Stimulated activated CD4-positive, alpha-beta T cell treated with anti-CD3 and anti-CD28 coated beads, Interleukin-15, amount 100 ng/mL, for 1 hour (primary cell): ENCODE data around the gene APBA2.
A peak's percentile ranks its signal among the peaks of the same experiment; 100 is the strongest.

Experiments used
- DNase-seq, 2 donors: peaks; one replicate each; pipeline ENCODE4 v3.0.0-alpha.2; 2020; ENCODE audit warnings: low read depth in 1 of 2, low spot score in 1 of 2

The APBA2 gene

GRCh38 chr15:29128671-29129070, 242.9 kb downstream of the APBA2 start:
- DNase-seq: no peak

DNA sequence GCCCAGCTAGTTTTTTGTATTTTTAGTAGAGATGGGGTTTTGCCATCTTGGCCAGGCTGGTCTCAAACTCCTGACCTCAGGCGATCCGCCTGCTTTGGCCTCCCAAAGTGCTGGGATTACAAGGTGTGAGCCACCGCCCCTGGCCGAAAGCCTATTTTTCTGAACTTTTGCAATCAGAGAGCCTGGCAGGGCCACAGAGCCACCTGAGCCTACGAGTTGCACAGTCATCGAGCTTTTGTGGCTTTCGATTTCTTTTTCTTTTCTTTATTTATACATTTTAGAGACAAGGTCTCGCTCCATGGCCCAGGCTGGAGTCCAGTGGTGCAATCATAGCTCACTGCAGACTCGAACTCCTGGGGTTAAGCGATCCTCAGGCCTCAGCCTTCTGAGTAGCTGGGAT, 243.4 kb downstream of the APBA2 start:
- no peak for DNase-seq

DNA sequence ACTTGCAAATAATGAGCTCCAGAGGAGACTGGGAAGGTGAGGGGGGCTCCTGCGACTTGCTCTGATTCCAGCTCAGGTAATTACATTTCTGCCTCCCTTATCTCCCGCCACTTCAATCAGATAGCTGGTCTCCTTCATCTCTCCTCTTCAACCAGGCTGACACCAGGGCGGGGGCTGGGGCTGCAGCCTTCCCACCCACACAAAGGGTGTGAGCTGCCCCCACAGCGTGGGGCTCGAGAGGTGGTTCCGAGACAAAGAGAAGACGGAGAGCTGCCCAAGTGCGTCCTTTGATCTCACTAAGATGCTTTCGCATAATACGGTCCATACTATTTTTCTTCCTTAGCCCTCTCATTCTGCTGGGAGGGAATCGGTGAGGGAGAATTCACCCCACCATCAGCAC, 244.2 kb downstream of the APBA2 start:
- no peak for DNase-seq

DNA sequence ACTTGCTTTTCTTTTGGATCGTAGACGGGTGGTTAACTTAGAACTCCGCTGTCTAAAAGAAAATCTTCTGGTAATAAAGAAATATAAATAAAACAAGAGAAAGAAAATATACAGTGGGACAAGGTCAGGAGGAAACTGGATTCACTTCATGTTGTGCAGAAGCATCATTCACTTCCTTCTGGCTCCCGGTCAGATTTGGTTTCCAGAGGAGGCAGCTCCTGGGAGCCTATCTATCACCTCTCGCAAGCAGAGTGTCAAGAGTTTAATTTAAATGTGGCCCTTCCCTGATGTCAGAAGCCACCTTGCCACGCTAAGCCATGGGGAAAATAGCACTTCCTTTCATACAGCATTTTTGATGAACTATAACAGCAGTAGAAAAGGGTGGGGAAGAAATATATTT, 244.7 kb downstream of the APBA2 start:
- no peak for DNase-seq

- DNase-seq: no peak
Measured at GRCh38 chr15:29130951-29131839, 245.4 kb downstream of the APBA2 start.

- DNase-seq: no peak
Measured at GRCh38 chr15:29131840-29132420, 246.2 kb downstream of the APBA2 start.

DNA sequence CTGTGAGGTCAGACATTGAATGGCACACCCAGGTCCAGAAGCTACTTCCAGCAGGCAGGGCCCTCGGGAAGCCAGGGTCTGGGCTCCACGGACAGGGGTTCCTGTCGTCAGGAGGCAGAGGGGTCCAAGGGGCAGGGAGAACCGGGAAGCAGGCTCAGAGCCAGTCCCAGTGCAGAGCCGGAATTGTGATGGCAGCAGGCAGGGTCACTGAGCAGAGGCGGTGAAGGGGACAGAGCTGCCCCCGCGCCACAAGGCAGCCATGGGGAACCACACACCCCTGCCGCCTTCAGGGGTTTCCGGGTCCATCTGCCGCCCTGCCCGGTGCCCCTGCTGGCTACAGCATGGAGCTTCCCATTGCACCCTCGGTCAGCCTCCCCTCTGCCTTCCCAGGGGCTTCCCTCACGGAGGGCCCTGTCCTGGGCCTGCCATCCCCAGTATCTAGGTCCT, 247.0 kb downstream of the APBA2 start:
- DNase-seq: no peak

GRCh38 chr15:29133321-29133720, 247.5 kb downstream of the APBA2 start:
- no peak for DNase-seq

- no peak for DNase-seq
Measured at GRCh38 chr15:29133791-29134190, 248.0 kb downstream of the APBA2 start.

DNA sequence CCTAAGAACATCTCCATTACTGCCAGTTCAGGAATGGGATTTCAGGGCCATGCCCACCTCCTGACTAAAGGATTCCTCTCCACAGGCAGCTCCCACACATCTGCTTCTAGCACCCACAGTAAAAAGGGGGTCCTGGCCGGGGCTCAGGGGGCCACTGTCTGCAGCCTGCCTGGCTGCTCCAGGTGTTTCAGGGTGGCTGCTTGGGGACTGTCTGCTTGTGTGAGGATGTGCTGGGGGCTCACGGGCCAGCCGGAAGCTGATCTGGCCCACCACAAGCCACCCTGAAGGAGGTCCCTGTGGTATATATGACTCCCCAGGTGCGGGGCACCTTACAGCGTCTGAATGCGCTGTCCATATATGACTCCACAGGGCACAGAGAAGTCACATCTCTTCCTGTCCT, 248.5 kb downstream of the APBA2 start:
- no peak for DNase-seq

- no peak for DNase-seq
Measured at GRCh38 chr15:29134641-29135308, 249.0 kb downstream of the APBA2 start.

- no peak for DNase-seq
Measured at GRCh38 chr15:29135309-29135657, 249.5 kb downstream of the APBA2 start.

DNA sequence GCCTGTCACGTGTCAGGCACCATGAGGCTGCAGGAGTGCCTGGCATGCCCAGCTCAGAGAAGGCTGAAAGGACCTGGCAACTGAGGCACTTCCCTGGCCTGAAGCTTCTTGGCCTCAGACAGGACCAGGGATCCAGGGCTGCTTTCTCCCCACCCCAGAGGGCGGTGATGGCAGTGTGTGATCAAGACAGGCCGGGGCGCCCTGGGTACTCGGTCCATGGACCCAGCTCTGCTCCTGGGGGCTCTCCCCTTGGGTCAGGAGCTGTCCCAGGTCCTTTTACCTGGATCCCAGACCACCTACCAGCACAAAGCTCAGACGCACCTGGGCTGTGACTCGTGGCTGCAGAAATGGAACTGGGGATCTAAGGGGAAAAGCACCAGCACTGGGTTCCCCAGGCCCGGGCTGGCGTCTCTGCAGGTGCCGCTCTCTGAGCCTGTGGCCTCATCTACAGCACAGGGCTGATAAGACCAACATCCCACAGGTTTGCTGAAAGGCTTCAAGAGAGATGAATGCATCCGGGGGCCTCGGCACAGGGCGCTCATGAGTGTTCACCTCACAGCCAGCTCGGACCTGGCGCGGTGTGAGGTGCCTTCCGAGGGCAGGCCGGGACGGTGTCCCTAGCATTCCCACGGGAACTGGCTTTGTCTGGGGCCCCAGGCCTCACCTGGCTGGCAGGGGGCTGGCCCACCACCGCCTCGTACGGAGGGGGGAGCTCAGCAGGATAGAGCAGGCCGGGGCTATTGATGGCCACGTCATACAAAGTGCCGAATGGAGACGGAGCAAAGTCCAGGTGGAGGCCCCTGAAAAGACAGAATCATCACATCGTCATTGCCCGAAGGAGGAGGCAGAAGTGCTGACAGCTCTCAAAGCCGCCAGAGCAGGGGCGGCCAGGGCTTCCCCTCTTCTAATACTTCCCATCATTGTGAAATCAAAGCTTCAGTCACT, 250.2 kb downstream of the APBA2 start:
- DNase-seq: no peak

- DNase-seq: no peak
Measured at GRCh38 chr15:29138260-29138659, 252.5 kb downstream of the APBA2 start.

DNA sequence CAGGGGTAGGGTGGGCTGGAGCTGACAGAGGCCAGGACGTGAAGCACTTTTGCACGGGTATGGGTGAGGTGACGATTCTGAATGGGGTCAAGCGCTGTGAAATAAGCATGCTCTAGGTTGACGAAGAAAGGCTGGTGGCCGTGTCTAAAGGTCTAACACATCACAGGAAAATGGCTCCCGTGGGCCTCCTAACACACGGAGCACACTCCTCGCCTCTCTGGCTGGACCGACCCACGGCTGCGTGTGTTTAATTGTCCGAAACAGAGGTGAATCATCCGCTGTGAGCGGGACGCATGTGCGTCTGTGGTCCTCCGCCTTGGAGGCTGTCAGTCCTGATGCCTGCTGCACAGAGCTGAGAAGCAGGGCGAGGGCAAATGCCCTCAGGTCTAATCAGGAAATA, 253.3 kb downstream of the APBA2 start:
- DNase-seq: no peak

- DNase-seq: peak; percentile 21 to 40
Measured at GRCh38 chr15:29139540-29140459, 254.0 kb downstream of the APBA2 start.

- no peak for DNase-seq
Measured at GRCh38 chr15:29140475-29141307, 254.9 kb downstream of the APBA2 start.

GRCh38 chr15:29141308-29142128, 255.7 kb downstream of the APBA2 start:
- no peak for DNase-seq
